GM23338 (cell line): ENCODE measurements around the gene OR11L1. TPM values are rescaled to one million over a fixed set of nuclear protein-coding genes. Genes with fewer than 3 reads are reported as not detected.

Experiments used
- ATAC-seq: fragments of 200-7000 bp; cut with Tn5 transposase; 3 replicates; pipeline ENCODE4 v1.9.1; 2020
- DNase-seq: peaks from one replicate; pipeline ENCODE4 v3.0.0-alpha.2; 2015; ENCODE audit warnings: low spot score
- H2AFZ ChIP-seq: fragments of 200-600 bp; sonication (generic); 2 replicates; pipeline ENCODE4 v1.8.0; 2016; ENCODE audit warnings: antibody characterized with exemption, mild to moderate bottlenecking, moderate library complexity
- H3F3A ChIP-seq: fragments of 200-600 bp; sonication (generic); replicated peaks from 2 replicates; pipeline ENCODE4 v1.8.0; 2017; ENCODE audit warnings: antibody characterized with exemption, mixed run types, low read depth
- H3K27ac ChIP-seq: fragments of 200-600 bp; sonication (generic); 2 replicates; pipeline ENCODE4 v1.6.1; 2016; ENCODE audit warnings: low read depth
- H3K27me3 ChIP-seq: fragments of 200-600 bp; sonication (generic); 2 replicates; pipeline ENCODE4 v1.8.0; 2016; ENCODE audit warnings: mild to moderate bottlenecking, mixed run types, moderate library complexity; ENCODE audit not compliant: insufficient read depth
- H3K36me3 ChIP-seq: fragments of 200-600 bp; sonication (generic); 2 replicates; pipeline ENCODE4 v1.8.0; 2016; ENCODE audit warnings: mild to moderate bottlenecking; ENCODE audit not compliant: insufficient read depth
- H3K4me1 ChIP-seq: fragments of 200-600 bp; sonication (generic); 2 replicates; pipeline ENCODE4 v1.8.0; 2016; ENCODE audit warnings: mild to moderate bottlenecking, moderate library complexity; ENCODE audit not compliant: insufficient read depth
- H3K4me2 ChIP-seq: fragments of 200-600 bp; sonication (generic); 2 replicates; pipeline ENCODE4 v1.7.1; 2017; ENCODE audit warnings: mixed run types
- H3K4me3 ChIP-seq: fragments of 200-600 bp; sonication (generic); 2 replicates; pipeline ENCODE4 v1.6.1; 2016; ENCODE audit warnings: mixed run types
- H3K79me2 ChIP-seq: fragments of 200-600 bp; sonication (generic); replicated peaks from 2 replicates; pipeline ENCODE4 v1.8.0; 2017; ENCODE audit warnings: mild to moderate bottlenecking; ENCODE audit not compliant: insufficient read depth
- H3K9me2 ChIP-seq: fragments of 200-600 bp; sonication (generic); 2 replicates; pipeline ENCODE4 v1.8.0; 2017; ENCODE audit not compliant: insufficient read depth
- H4K20me1 ChIP-seq: fragments of 200-600 bp; sonication (generic); replicated peaks from 2 replicates; pipeline ENCODE4 v1.8.0; 2017; ENCODE audit warnings: mild to moderate bottlenecking; ENCODE audit not compliant: insufficient read depth
- H3K27ac Mint-ChIP-seq: 2 replicates; pipeline ENCODE4 v1.8.0; 2020; ENCODE audit warnings: inconsistent platforms, mild to moderate bottlenecking, moderate library complexity, mixed read lengths
- H3K27me3 Mint-ChIP-seq: 3 replicates; pipeline ENCODE4 v1.8.0; 2022; ENCODE audit warnings: low read depth, mild to moderate bottlenecking, moderate library complexity, mixed read lengths, inconsistent platforms; ENCODE audit not compliant: insufficient read depth, poor library complexity
- H3K36me3 Mint-ChIP-seq: 3 replicates; pipeline ENCODE4 v1.8.0; 2021; ENCODE audit warnings: low read depth, mild to moderate bottlenecking, inconsistent platforms, moderate library complexity, mixed read lengths
- H3K4me1 Mint-ChIP-seq: 3 replicates; pipeline ENCODE4 v1.8.0; 2020; ENCODE audit warnings: mild to moderate bottlenecking, inconsistent platforms, mixed read lengths
- H3K4me3 Mint-ChIP-seq: 3 replicates; pipeline ENCODE4 v1.8.0; 2021; ENCODE audit warnings: moderate library complexity, mild to moderate bottlenecking, inconsistent platforms, mixed read lengths
- H3K9me3 Mint-ChIP-seq: 3 replicates; pipeline ENCODE4 v1.8.0; 2020; ENCODE audit warnings: moderate library complexity, mild to moderate bottlenecking, inconsistent platforms, mixed read lengths
- CTCF ChIP-seq, 2 experiments: fragments of 200-600 bp in 1 of 2; sonication (generic) in 1 of 2; conservative IDR thresholded peaks; 2 replicates each; pipeline versions ENCODE4 v1.5.1 to v1.6.1; 2016 to 2017; ENCODE audit warnings: antibody characterized with exemption in 2 of 2, low read depth in 2 of 2, mild to moderate bottlenecking in 2 of 2, moderate library complexity in 1 of 2
- EZH2 ChIP-seq: fragments of 200-600 bp; sonication (generic); IDR thresholded peaks from one replicate; pipeline ENCODE4 v1.8.0; 2017; ENCODE audit warnings: antibody characterized with exemption, mild to moderate bottlenecking, low read depth; ENCODE audit not compliant: unreplicated experiment
- POLR2AphosphoS5 ChIP-seq: IDR thresholded peaks from 2 replicates; pipeline ENCODE4 v1.6.1; 2016; ENCODE audit warnings: antibody characterized with exemption, low read depth
- REST ChIP-seq: IDR thresholded peaks from one replicate; pipeline ENCODE4 v1.6.1; 2018; ENCODE audit warnings: antibody characterized with exemption; ENCODE audit not compliant: unreplicated experiment
- STAT1 ChIP-seq: IDR thresholded peaks from one replicate; pipeline ENCODE4 v1.6.1; 2016; ENCODE audit warnings: antibody characterized with exemption; ENCODE audit not compliant: unreplicated experiment
- ZNF114 ChIP-seq: fragments of 250-450 bp; sonication (Bioruptor Pico); IDR thresholded peaks from 2 replicates; pipeline ENCODE4 v1.5.0; 2020; ENCODE audit warnings: mild to moderate bottlenecking, moderate library complexity
- ZNF331 ChIP-seq: fragments of 250-450 bp; sonication (Bioruptor Pico); IDR thresholded peaks from 2 replicates; pipeline ENCODE4 v1.5.0; 2020; ENCODE audit warnings: low read depth, mild to moderate bottlenecking, moderate library complexity
- ZNF462 ChIP-seq: fragments of 250-450 bp; sonication (Bioruptor Pico); IDR thresholded peaks from 2 replicates; pipeline ENCODE4 v1.5.0; 2020; ENCODE audit warnings: mild to moderate bottlenecking, moderate library complexity
- polyA plus RNA-seq: library from polyadenylated mRNA; unstranded; fragments of >200 nt; fragmentation: Nextera tagmentation; extraction: Ambion mirVana; gene quantifications from 2 replicates; pipeline ENCODE4 v1.2.1, GENCODE V29; 2016
- total RNA-seq: library from RNA; depleted of rRNA; stranded (reverse); fragments of >200 nt; shearing (Covaris generic); gene quantifications from 2 replicates; pipeline ENCODE4 v1.2.3, GENCODE V29; 2014
- TF ChIP-seq, protein P1 (sequence below): IDR thresholded peaks from 2 replicates; pipeline ENCODE4 v1.6.1; 2016; ENCODE audit warnings: antibody characterized with exemption

OR11L1 gene
- total and polyA plus RNA-seq, 2 experiments from 2014 or later, result not detected

DNA sequence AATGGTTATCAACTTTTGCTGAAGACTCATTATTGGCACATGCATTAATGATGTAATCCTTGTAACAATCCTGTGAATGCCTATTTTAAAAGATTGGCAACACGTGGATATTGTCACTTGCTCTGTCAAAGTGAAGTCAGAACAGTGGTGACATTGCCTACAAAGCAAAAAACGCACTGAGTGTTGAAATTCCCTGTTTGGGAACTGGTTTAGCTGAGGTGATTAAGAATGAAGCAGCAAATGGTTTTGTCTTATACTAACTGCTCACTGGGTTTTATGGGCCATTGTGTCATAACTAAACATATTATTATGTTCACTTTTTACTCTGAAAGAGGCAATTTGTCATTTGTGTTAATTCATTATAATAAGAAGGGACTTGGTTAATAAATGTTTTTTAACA is 29.1 kb downstream of the OR11L1 start:
- H3K4me3 ChIP-seq, result no peak overlapping the region
- ATAC-seq (no peak), DNase-seq (no peak)
- no peaks in the 10 kb centered on the region for H3K36me3 ChIP-seq
- Mint-ChIP-seq H3K4me1 (no peaks in the 10 kb centered on the region), H3K4me3 (no peak overlapping the region), H3K27ac (no peak overlapping the region), H3K9me3 (peaks cover 45% of the 10 kb centered on the region), H3K27me3 (no peaks in the 10 kb centered on the region), H3K36me3 (peaks cover 4% of the 10 kb centered on the region; the same call in 1 of the 3 replicates)
- no peak overlapping the region for H3K27ac ChIP-seq
- no peaks in the 10 kb centered on the region for H4K20me1 ChIP-seq
- no peak overlapping the region for H3K4me2 ChIP-seq
- no peak overlapping the region for H2AFZ ChIP-seq
- no peaks in the 10 kb centered on the region for H3K4me1 ChIP-seq
- no peaks in the 10 kb centered on the region for H3K79me2 ChIP-seq
- H3K9me2 ChIP-seq, result no peaks in the 10 kb centered on the region
- TF ChIP-seq ZNF462 (CRISPR knock-in tag) (no peak), ZNF114 (CRISPR knock-in tag) (no peak), STAT1 (no peak), POLR2AphosphoS5 (no peak), REST (no peak), EZH2 (no peak), ZNF331 (no peak), CTCF (conservative IDR thresholded peaks at IDR 0.05; ENCODE audit: low read depth in 2 of 2) (no peak)
- TF ChIP-seq, protein P1, sequence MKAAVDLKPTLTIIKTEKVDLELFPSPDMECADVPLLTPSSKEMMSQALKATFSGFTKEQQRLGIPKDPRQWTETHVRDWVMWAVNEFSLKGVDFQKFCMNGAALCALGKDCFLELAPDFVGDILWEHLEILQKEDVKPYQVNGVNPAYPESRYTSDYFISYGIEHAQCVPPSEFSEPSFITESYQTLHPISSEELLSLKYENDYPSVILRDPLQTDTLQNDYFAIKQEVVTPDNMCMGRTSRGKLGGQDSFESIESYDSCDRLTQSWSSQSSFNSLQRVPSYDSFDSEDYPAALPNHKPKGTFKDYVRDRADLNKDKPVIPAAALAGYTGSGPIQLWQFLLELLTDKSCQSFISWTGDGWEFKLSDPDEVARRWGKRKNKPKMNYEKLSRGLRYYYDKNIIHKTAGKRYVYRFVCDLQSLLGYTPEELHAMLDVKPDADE, result no peak
- no peaks in the 10 kb centered on the region for H3K27me3 ChIP-seq
- H3F3A ChIP-seq, result no peaks in the 10 kb centered on the region
